ENCODE data around the gene SLC12A8.

The SLC12A8 gene

DNA sequence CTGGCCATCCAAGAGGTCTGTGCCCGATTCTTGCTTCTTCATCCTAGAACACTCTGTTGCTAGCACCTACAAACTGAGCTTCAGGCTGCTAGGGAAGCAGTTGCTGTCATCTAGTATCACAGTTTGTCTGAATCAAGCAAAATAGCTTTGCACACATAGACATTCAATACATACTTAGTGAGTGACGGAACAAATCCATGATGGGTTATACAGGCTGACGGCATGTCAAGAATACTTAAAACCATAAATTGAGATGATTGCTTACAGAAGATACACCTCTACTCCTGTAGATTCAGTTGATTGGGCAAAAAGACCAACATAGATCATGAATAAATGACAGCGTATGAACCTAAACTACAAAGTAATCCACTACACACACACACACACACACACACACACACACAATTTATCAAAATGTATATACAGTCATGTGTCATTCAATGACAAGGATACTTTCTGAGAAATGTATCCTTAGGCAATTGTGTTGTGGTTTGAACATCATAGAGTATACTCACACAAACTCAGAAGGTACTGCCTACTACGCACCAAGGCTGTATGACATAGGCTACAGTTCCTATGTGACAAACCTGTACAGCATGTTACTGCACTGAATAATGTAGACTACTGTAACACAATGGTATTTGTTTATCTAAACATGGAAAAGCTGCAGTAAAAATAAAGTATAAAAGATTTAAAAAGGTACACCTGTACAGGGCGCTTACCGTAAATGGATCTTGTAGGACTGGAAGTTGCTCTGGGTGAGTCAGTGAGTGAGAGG lies 142.4 kb downstream of the SLC12A8 start:
- no peak for DNase-seq

DNA sequence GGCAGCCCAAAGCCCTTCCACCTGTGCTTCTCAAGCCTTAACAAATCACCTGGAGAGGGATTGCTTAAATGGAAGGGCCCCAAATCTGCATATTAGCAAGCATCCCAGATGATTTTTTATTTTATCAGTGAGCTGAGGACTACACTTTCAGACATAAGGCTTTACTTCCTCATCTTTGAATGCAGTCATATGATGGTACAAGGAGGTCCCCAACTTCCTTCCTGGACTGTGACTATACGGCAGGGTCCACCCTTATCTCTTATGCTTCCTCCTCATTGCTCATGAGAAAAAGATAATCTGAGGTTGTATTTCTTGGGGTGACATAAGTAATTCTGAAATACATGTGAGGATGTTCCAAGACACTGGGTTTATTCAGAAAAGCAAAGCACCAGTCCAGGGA lies 143.1 kb downstream of the SLC12A8 start:
- no peak for DNase-seq

DNA sequence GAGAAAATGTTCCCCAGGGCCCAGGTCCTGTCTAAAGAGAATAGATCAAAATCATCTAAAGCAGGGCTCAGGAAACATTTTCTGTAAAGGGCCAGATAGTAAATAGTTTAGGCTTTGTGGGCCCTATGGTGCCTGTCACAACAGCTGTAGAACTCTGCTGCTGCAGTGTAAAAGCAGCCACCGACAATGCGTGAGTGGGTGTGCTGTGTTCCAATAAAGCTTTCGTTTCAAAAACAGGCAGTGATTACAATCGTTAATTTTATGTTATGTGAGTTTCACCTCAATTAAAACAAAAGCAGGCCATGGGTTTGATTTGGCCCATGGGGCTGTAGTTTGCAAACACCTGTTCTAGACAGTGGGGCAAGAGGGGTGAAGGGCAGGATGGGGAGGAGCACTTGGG lies 144.3 kb downstream of the SLC12A8 start:
- no peak for DNase-seq

DNA sequence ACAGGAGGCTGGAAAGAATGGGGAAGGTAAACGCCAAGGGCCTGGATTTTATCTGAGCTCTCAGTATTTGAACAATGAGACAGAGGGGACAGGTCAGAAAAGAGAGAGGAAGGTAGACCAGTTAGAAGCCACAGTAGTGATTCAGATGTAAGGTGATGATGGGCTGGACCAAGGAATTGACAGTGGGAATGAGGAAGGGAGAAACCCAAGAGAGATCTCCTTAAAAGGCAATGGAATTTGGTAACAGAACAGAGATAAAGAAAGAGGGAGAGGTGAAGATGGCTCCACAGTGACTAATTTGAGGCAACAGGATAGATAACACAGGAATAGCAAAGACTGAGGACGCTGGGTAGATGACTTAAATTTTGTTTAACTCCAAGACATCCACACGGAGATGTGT lies 145.3 kb downstream of the SLC12A8 start:
- no peak for DNase-seq

DNA sequence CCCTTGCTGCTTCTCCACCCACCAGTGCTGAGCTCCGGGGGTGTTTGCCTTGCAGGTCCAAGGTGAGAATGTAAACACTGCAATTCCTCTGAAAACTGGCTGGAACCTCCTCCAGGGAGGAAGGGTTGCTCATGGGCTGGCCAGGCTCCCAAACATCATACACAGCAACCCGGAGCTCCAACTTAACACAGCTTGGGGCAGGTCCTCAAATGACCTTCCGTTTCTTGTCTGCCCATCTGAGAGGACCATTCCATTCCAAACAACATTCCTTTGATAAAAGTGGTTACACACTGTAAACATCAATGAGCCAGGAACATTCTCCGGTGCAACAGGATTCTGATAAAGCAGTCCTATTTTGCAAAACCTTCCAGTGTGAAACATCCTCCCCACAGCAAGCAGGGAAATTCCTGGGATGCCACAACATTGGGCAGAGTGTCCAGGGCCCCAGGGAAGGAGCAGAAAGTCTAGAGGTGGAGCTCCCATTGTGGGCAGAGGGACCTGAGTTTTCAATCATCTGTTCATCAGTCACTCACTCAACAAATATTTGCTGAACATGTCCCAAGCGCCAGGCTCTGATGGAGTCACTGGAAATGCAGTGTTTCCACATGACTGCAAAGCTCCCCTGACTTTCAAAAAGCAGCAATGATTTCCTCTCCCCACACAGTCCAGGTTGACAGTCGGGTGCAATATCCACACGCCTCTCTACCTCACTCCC lies 149.5 kb downstream of the SLC12A8 start:
- DNase-seq: no peak

GRCh38 chr3:125061646-125062045 lies 150.9 kb downstream of the SLC12A8 start:
- DNase-seq: no peak

DNA sequence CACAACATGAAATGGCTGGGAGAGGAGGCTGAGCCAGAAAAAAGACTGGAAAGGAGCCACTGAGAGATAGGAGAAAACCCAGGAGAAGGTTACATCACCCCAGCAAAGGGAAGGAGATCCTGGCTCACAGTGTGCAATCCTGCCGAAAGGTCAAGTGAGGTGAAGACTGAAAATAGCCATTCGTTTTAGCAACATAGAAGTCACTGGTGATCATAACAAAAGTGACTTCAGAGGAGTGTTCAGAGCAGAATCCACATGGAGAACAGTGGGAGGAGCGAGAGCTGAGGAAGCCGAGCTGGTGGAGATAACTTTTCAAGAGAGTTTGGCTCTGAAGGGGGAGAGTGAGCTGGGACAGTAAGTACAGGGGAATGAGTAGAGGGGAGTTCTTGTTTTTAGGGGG lies 151.4 kb downstream of the SLC12A8 start:
- no peak for DNase-seq

DNA sequence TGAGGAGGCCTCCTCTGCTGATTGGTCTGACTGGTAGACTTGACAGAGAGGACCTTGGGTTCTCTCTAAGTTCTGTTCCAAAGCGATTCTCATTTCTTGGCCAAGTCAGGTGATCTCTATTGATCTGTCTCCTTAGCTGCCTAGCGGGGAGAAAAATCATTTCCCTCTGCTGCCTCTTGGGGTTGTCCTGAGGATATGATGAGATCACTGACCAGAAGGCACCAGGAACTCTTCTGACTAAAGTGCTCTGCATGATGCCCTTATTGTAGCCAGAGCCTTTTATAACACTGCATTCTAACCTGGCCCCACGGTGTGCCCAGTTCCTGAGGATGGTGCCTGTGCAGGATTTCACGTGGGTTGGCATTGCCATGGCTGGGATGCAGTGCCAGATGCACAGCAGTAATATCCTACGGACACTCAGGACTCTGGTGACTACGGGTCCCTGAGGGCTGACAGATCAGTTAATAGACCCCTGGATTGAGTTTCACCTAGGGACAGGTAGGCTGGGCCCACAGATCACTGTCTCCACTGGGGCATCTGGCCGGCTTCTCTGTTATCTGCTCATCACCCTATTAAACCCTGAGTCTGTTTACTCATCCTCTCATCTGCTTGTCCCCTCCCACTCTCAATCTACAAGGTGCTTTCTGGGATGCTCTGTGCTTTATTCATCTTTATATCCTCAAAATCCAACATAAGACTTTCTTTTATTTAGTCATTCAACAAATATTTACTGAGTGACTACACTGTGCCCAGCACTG lies 152.9 kb downstream of the SLC12A8 start:
- DNase-seq: no peak

GRCh38 chr3:125058959-125059358 lies 153.6 kb downstream of the SLC12A8 start:
- DNase-seq: no peak

GRCh38 chr3:125058529-125058928 lies 154.0 kb downstream of the SLC12A8 start:
- DNase-seq: no peak

GRCh38 chr3:125057186-125057850 lies 155.2 kb downstream of the SLC12A8 start:
- no peak for DNase-seq

DNA sequence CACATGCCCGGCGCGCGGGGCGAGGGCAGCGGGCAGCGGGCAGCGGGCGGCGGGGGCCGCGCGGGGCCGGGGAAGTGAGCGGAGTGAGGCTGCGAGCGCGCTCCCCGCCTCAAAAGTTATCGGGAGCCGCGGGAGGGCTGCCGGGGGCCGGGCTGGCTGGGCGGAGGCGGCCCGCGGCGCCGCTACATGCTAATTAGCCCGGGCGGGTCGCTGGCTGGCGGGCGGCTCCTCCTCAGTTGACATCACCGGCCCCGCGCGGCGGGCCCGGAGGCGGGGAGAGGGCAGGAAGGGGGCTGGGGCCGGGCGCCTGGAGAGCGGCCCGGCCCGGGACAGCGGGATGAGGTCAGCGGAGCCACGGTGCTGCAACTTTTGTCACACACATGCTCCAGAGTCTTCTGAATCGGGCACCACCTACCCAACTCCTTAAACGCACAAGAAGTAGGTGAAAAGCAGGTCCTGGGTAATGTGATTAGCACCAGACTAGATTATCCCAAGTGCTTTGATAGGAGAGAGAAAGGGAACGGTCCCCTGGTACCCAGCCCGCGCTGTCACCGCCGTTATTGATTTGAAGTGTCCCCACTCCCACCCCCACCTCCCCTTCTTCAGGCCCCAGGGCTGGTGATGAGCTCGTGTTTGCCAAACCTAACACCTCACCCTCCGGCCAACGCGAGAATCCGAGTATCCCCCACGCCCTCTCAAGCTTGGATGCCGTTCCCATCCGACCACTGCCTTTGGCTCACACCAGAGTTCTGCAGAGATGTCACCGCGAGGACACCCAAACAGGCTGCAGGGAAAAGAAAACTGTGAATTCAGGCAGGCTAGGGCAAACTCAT lies 156.4 kb downstream of the SLC12A8 start, which contains the start of gene HEG1:
HEG1 (minus strand) TSS at position 85 of the 833 bp plus-strand sequence. CDS start 107 bp downstream, outside the sequence.
- DNase-seq: peak; percentile 40

GRCh38 chr3:125055331-125055912 lies 157.1 kb downstream of the SLC12A8 start:
- DNase-seq: no peak

GRCh38 chr3:125054449-125055329 lies 157.9 kb downstream of the SLC12A8 start:
- DNase-seq: peak; percentile 14

- no peak for DNase-seq
Measured at GRCh38 chr3:125054062-125054448, 158.5 kb downstream of the SLC12A8 start.

DNA sequence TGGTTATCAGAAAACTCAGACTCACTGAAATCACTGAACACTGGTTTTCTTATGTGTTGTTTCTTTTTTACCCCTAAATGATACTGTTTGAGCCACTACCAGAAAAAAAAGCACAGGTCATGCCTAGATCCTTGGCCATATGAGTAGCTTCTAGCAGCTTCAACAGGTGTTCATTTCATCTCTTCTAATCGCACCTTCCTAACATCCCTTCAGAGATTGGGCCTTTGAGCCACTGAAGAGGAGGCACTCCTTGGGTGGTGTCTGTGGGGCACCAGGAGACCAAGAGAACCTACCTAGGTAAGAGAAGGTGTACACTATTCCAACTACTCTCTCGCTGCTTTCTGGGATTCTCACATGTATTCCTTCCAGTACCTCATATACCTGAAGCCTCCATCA lies 159.2 kb downstream of the SLC12A8 start:
- DNase-seq: no peak

DNA sequence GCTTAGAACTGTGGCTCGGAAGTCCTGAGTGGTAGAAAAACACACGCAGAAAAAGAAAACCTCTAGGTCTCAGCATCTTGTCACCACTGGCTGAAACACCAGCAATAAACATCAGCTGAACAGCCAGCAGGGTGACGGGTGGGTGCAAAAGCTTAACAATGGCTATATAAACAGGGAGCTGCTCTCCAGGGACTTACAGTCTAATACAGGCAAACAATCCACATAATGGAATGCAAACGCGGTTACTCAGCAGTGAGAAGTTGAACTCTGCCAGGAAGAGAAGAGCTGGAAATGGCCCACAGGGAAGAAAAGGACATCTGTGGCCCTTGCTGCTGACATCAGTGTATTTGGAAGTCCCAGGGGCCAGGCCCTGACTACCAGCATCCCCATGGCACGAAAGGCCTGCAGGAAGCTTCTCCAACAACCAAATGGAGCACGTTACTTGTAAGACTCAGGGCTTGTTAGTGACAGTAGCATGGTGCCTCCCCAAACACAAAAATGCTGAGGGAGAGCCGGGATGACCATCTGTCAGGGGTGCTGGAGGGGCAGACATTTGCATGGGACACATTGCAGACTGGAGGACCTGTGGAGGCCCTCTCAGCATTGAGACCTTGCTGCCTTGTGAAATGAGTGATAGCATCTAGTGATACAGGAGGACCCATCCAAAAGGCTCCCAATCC lies 159.8 kb downstream of the SLC12A8 start:
- DNase-seq: no peak

GRCh38 chr3:125051715-125052581 lies 160.6 kb downstream of the SLC12A8 start:
- DNase-seq: no peak

GRCh38 chr3:125051205-125051604 lies 161.3 kb downstream of the SLC12A8 start:
- no peak for DNase-seq

Measured in NCI-H1694 (cell line).